MM.1S (cell line): ENCODE data around the gene APBA1.

Source experiments
- CTCF ChIP-seq: fragments of 300-600 bp; sonication (generic); IDR thresholded peaks from 2 replicates; pipeline ENCODE4 v1.5.1; 2016; ENCODE audit warnings: antibody characterized with exemption, low read length, mixed read lengths
- EZH2 ChIP-seq: fragments of 300-600 bp; sonication (generic); optimal IDR thresholded peaks from 2 replicates; pipeline ENCODE3; 2017; ENCODE audit warnings: low read depth, mild to moderate bottlenecking, antibody characterized with exemption, low read length, mixed read lengths
- EZH2phosphoT487 ChIP-seq: fragments of 300-600 bp; sonication (generic); IDR thresholded peaks from 2 replicates; pipeline ENCODE4 v1.6.1; 2018; ENCODE audit warnings: antibody characterized with exemption, low read length

GRCh38 chr9:69579760-69580581 lies 92.2 kb downstream of the APBA1 start:
- TF ChIP-seq CTCF: no peak
- TF ChIP-seq EZH2: no peak
- no peak for TF ChIP-seq EZH2phosphoT487
